ENCODE measurements around the gene SHISA2. TPM values are rescaled to one million over a fixed set of nuclear protein-coding genes. Genes with fewer than 3 reads are reported as not detected.

SHISA2 gene
- polyA plus RNA-seq, 3 donors = not detected

GRCh38 chr13:26017932-26018665 lies 33.7 kb downstream of the SHISA2 start:
- no peak overlapping the region for H3K4me2 ChIP-seq (replicated peaks; ENCODE audit: extremely low read depth, low read length, poor library complexity, severe bottlenecking)
- Mint-ChIP-seq H3K9me3 (peaks cover 0 to 6% (median 2%) of the 10 kb centered on the region in 7 donors), H3K4me3 (no peak overlapping the region), H3K4me1 (no peaks in the 10 kb centered on the region), H3K27ac (no peak overlapping the region), H3K27me3 (ENCODE audit: low read depth in 3 of 3) (peaks cover 2 to 10% (median 7%) of the 10 kb centered on the region in 3 donors), H3K36me3 (no peaks in the 10 kb centered on the region)
- no peaks in the 10 kb centered on the region for H3K36me3 ChIP-seq (replicated peaks in 1 of 2; ENCODE audit: control insufficient read depth in 1 of 2, insufficient read depth in 2 of 2, low read length in 2 of 2)
- WGBS (ENCODE audit: insufficient coverage) = 86% methylated on average over 3 of the region's 6 CpGs
- H3K9ac ChIP-seq (ENCODE audit: insufficient read depth, low read length, poor library complexity, severe bottlenecking) = no peak overlapping the region
- DNase-seq = no peak
- H3K9me3 ChIP-seq (replicated peaks in 1 of 2; ENCODE audit: control insufficient read depth in 1 of 2, insufficient read depth in 1 of 2, low read length in 2 of 2) = peaks cover 0 to 3% of the 10 kb centered on the region in 2 donors
- no peak overlapping the region for H2AFZ ChIP-seq (ENCODE audit: insufficient read depth, low read depth, low read length, poor library complexity, severe bottlenecking)
- H3K79me2 ChIP-seq (ENCODE audit: insufficient read depth, low read length) = no peaks in the 10 kb centered on the region
- no peak overlapping the region for H3K4me3 ChIP-seq (replicated peaks in 1 of 3; ENCODE audit: low read depth in 2 of 3, low read length in 3 of 3)
- H3K27ac ChIP-seq (ENCODE audit: low read depth in 1 of 2, low read length in 2 of 2) = no peak overlapping the region
- no peaks in the 10 kb centered on the region for H4K20me1 ChIP-seq (ENCODE audit: insufficient read depth, low read length)
- no peaks in the 10 kb centered on the region for H3K4me1 ChIP-seq (ENCODE audit: control insufficient read depth in 1 of 2, insufficient read depth in 2 of 2, low read length in 2 of 2)
- intact Hi-C loops (cut with micrococcal nuclease) = no loop called here
- no peaks in the 10 kb centered on the region for H3K27me3 ChIP-seq (ENCODE audit: control insufficient read depth in 2 of 2, insufficient read depth in 2 of 2, low read length in 2 of 2)
- TF ChIP-seq, protein P1, sequence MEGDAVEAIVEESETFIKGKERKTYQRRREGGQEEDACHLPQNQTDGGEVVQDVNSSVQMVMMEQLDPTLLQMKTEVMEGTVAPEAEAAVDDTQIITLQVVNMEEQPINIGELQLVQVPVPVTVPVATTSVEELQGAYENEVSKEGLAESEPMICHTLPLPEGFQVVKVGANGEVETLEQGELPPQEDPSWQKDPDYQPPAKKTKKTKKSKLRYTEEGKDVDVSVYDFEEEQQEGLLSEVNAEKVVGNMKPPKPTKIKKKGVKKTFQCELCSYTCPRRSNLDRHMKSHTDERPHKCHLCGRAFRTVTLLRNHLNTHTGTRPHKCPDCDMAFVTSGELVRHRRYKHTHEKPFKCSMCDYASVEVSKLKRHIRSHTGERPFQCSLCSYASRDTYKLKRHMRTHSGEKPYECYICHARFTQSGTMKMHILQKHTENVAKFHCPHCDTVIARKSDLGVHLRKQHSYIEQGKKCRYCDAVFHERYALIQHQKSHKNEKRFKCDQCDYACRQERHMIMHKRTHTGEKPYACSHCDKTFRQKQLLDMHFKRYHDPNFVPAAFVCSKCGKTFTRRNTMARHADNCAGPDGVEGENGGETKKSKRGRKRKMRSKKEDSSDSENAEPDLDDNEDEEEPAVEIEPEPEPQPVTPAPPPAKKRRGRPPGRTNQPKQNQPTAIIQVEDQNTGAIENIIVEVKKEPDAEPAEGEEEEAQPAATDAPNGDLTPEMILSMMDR (IDR thresholded peaks at IDR 0.05) = no peak

GRCh38 chr13:26017196-26017921 lies 34.5 kb downstream of the SHISA2 start:
- H3K9me3 ChIP-seq (replicated peaks in 1 of 2; ENCODE audit: control insufficient read depth in 1 of 2, insufficient read depth in 1 of 2, low read length in 2 of 2) = peaks cover 0 to 3% of the 10 kb centered on the region in 2 donors
- 96% methylated on average over 8 of the region's 9 CpGs for WGBS (ENCODE audit: insufficient coverage)
- no peak overlapping the region for H3K9ac ChIP-seq (ENCODE audit: insufficient read depth, low read length, poor library complexity, severe bottlenecking)
- peaks cover 0 to 9% (median 2%) of the 10 kb centered on the region in 7 donors for H3K9me3 Mint-ChIP-seq
- H3K36me3 Mint-ChIP-seq = no peaks in the 10 kb centered on the region
- H3K27me3 ChIP-seq (ENCODE audit: control insufficient read depth in 2 of 2, insufficient read depth in 2 of 2, low read length in 2 of 2) = peaks cover 0 to under 1% of the 10 kb centered on the region in 2 donors
- TF ChIP-seq, protein P1 (IDR thresholded peaks at IDR 0.05) = no peak
- H3K4me1 Mint-ChIP-seq = peaks cover under 1% of the 10 kb centered on the region
- peaks cover 8 to 18% (median 10%) of the 10 kb centered on the region in 3 donors for H3K27me3 Mint-ChIP-seq (ENCODE audit: low read depth in 3 of 3)
- no peaks in the 10 kb centered on the region for H4K20me1 ChIP-seq (ENCODE audit: insufficient read depth, low read length)
- H3K4me1 ChIP-seq (ENCODE audit: control insufficient read depth in 1 of 2, insufficient read depth in 2 of 2, low read length in 2 of 2) = no peaks in the 10 kb centered on the region
- H3K4me3 ChIP-seq (replicated peaks in 1 of 3; ENCODE audit: low read depth in 2 of 3, low read length in 3 of 3) = no peak overlapping the region
- no peak overlapping the region for H3K4me3 Mint-ChIP-seq
- H3K79me2 ChIP-seq (ENCODE audit: insufficient read depth, low read length) = no peaks in the 10 kb centered on the region
- H3K4me2 ChIP-seq (replicated peaks; ENCODE audit: extremely low read depth, low read length, poor library complexity, severe bottlenecking) = no peak overlapping the region
- DNase-seq = no peak
- H2AFZ ChIP-seq (ENCODE audit: insufficient read depth, low read depth, low read length, poor library complexity, severe bottlenecking) = no peak overlapping the region
- H3K27ac ChIP-seq (ENCODE audit: low read depth in 1 of 2, low read length in 2 of 2) = no peak overlapping the region
- intact Hi-C loops (cut with micrococcal nuclease) = no loop called here
- no peaks in the 10 kb centered on the region for H3K36me3 ChIP-seq (replicated peaks in 1 of 2; ENCODE audit: control insufficient read depth in 1 of 2, insufficient read depth in 2 of 2, low read length in 2 of 2)
- no peak overlapping the region for H3K27ac Mint-ChIP-seq

All from CD14-positive monocyte (primary cell).